Neural crest cell (in vitro differentiated cells): ENCODE measurements around the gene STK24. TPM values are rescaled to one million over a fixed set of nuclear protein-coding genes. Genes with fewer than 3 reads are reported as not detected.

Experiments
- DNase-seq: peaks from one replicate; pipeline ENCODE4 v3.0.0; 2021; ENCODE audit warnings: low read depth, mixed read lengths, low spot score
- H3K27ac Mint-ChIP-seq: one replicate; pipeline ENCODE4 v1.8.0; 2021; ENCODE audit warnings: mild to moderate bottlenecking, mixed read lengths; ENCODE audit not compliant: unreplicated experiment
- H3K27me3 Mint-ChIP-seq: 2 replicates; pipeline ENCODE4 v1.8.0; 2021; ENCODE audit warnings: low read depth, mild to moderate bottlenecking, mixed read lengths
- H3K36me3 Mint-ChIP-seq: 2 replicates; pipeline ENCODE4 v1.8.0; 2021; ENCODE audit warnings: low read depth, mild to moderate bottlenecking, mixed read lengths
- H3K4me1 Mint-ChIP-seq: 2 replicates; pipeline ENCODE4 v1.8.0; 2021; ENCODE audit warnings: mixed read lengths
- H3K4me3 Mint-ChIP-seq: one replicate; pipeline ENCODE4 v1.8.0; 2021; ENCODE audit warnings: mild to moderate bottlenecking, mixed read lengths
- H3K9me3 Mint-ChIP-seq: 2 replicates; pipeline ENCODE4 v1.8.0; 2021; ENCODE audit warnings: mixed read lengths
- total RNA-seq: library from RNA; stranded (reverse); gene quantifications from 2 replicates; pipeline ENCODE4 v1.2.1, GENCODE V29; 2021
- TF ChIP-seq, protein P1 (sequence below): fragments of 200-600 bp; sonication (generic); conservative IDR thresholded peaks from 2 replicates; pipeline ENCODE4 v1.5.0; 2021; ENCODE audit warnings: antibody characterized with exemption, mild to moderate bottlenecking

STK24 gene
- total RNA-seq, 1 donor from 2014 or later: 114 TPM

GRCh38 chr13:98508280-98508679, 68.6 kb downstream of the STK24 start:
- Mint-ChIP-seq H3K4me1 (peaks cover 64% of the 10 kb centered on the region), H3K4me3 (no peak overlapping the region), H3K36me3 (peaks cover 3% of the 10 kb centered on the region), H3K9me3 (no peaks in the 10 kb centered on the region), H3K27me3 (no peaks in the 10 kb centered on the region), H3K27ac (no peak overlapping the region)
- no peak for DNase-seq
- TF ChIP-seq, protein P1, sequence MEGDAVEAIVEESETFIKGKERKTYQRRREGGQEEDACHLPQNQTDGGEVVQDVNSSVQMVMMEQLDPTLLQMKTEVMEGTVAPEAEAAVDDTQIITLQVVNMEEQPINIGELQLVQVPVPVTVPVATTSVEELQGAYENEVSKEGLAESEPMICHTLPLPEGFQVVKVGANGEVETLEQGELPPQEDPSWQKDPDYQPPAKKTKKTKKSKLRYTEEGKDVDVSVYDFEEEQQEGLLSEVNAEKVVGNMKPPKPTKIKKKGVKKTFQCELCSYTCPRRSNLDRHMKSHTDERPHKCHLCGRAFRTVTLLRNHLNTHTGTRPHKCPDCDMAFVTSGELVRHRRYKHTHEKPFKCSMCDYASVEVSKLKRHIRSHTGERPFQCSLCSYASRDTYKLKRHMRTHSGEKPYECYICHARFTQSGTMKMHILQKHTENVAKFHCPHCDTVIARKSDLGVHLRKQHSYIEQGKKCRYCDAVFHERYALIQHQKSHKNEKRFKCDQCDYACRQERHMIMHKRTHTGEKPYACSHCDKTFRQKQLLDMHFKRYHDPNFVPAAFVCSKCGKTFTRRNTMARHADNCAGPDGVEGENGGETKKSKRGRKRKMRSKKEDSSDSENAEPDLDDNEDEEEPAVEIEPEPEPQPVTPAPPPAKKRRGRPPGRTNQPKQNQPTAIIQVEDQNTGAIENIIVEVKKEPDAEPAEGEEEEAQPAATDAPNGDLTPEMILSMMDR: no peak

DNA sequence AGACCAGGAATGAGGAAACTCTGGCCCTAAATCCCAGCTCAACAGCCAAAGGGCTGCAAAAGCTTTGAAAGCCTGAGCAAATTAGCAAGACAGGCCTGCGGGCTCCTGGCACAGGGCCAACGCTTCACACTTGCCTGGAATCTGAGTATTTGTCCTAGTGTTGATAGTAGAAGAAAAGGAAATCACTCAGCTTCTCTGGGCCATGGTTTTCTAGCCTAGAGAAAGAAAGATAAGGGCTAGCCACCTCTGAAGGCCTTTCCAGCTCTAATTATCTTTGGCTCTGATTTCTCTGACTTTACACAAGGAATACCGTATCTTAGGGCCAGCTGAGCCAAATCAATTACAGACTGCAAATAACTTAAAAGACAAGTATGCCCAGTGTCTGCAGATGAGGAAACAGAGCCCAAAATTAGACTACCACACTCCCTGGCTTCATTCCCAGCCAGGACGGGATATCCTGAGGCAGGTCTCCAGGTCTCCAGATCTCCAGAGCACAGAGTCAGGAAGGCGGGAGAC, 69.6 kb downstream of the STK24 start:
- Mint-ChIP-seq H3K27me3 (no peaks in the 10 kb centered on the region), H3K36me3 (peaks cover 3% of the 10 kb centered on the region), H3K27ac (no peak overlapping the region), H3K4me1 (peaks cover 72% of the 10 kb centered on the region), H3K9me3 (no peaks in the 10 kb centered on the region), H3K4me3 (no peak overlapping the region)
- no peak for DNase-seq
- TF ChIP-seq, protein P1: no peak

- Mint-ChIP-seq H3K9me3 (no peaks in the 10 kb centered on the region), H3K4me1 (peaks cover 78% of the 10 kb centered on the region), H3K27ac (no peak overlapping the region), H3K36me3 (no peaks in the 10 kb centered on the region), H3K4me3 (no peak overlapping the region), H3K27me3 (no peaks in the 10 kb centered on the region)
- DNase-seq: no peak
- TF ChIP-seq, protein P1: no peak
These were observed 70.1 kb downstream of the STK24 start for GRCh38 chr13:98506728-98507230.

DNA sequence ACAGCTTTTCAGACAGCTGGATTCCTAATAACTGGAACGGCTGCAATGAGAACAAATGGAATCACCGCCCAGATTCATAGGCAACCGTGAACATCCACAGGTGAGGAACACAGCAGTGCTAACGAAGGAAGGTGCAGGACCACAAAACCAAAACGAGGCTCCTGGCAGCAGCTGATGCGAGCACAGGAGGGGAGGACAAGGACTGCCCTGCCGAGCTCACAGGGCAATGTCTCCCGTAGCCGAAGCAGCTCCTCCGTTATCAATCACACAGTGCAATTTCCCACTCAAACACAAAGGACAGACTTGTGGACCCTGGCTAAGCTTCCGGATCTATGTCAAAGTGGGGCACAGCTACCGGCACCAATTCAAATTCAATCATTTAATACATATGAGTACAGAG, 70.6 kb downstream of the STK24 start:
- Mint-ChIP-seq H3K4me1 (peaks cover 80% of the 10 kb centered on the region), H3K9me3 (no peaks in the 10 kb centered on the region), H3K4me3 (no peak overlapping the region), H3K27ac (no peak overlapping the region), H3K27me3 (no peaks in the 10 kb centered on the region), H3K36me3 (no peaks in the 10 kb centered on the region)
- TF ChIP-seq, protein P1: no peak
- DNase-seq: no peak

DNA sequence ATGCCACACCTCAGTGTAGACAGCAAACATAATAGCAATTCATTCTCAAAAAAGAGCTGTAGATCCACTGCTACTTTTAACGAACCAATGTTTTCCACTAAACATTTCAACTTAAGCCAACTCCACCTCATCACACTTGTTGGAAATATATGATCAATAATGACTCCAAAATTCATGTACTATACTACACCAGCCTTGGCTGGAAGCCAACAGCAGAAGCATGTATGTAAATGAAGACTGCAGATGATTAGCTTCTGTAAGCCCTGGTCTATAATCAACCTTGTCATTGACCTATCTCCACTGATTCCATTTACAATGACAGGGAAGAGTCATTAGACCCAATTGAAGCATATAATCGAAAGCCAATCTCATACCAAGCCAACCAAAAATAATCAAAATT, 71.7 kb downstream of the STK24 start:
- Mint-ChIP-seq H3K4me3 (no peak overlapping the region), H3K4me1 (peaks cover 76% of the 10 kb centered on the region), H3K27me3 (no peaks in the 10 kb centered on the region), H3K27ac (no peak overlapping the region), H3K36me3 (no peaks in the 10 kb centered on the region), H3K9me3 (no peaks in the 10 kb centered on the region)
- DNase-seq: no peak
- TF ChIP-seq, protein P1: no peak
